GM13977 (cell line): Measurements from ENCODE around the gene ARAP1.

ENCODE experiments used
- DNase-seq: peaks from one replicate; pipeline ENCODE4 v3.0.0; 2012; ENCODE audit warnings: low spot score
- CTCF ChIP-seq: IDR thresholded peaks from 2 replicates; pipeline ENCODE4 v1.5.1; 2012; ENCODE audit warnings: mild to moderate bottlenecking, control low read depth; ENCODE audit not compliant: insufficient read depth; ENCODE audit errors: extremely low read depth, missing control alignments
- in situ Hi-C: fragments of 300-500 bp; cut with MboI; formaldehyde crosslinking; loops from one replicate; pipeline ENCODE4 v1.12.0; 2022; ENCODE audit warnings: low sequenced_read_pairs, low pct_unique_long_range_greater_than_20kb, mixed read lengths, inconsistent platforms; ENCODE audit not compliant: unreplicated experiment

ARAP1 gene

GRCh38 chr11:72724021-72724551, 28.1 kb downstream of the ARAP1 start:
- in situ Hi-C loops = loop anchor here (25.0 kb wide), 1 partner anchor 463 kb away; no protein-coding TSS in a partner anchor
- no peak for TF ChIP-seq CTCF
- DNase-seq = no peak

DNA sequence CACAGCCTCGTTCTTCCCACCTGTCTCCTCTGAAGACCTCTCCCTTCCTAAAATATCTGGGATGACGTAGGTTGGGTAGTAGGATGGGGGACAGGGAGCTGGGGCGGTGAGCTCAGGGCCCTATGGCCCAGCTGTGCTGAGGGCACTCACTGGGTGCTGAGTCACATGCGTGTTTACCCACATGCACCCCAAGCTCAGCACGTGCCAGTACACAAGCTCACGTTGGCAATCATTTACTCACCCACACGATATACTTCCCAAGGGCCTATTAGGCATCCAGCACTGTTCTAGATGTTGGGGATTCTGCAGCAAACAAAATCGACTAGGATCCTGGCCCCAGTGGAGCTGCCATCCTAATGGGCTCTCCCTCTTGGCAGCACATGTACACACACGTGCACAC, 28.7 kb downstream of the ARAP1 start:
- DNase-seq = no peak
- in situ Hi-C loops = loop anchor here (25.0 kb wide), 1 partner anchor 464 kb away; no protein-coding TSS in a partner anchor

GRCh38 chr11:72722050-72722748, 30.0 kb downstream of the ARAP1 start:
- DNase-seq = peak; percentile 94
- in situ Hi-C loops = loop anchor here (25.0 kb wide), 1 partner anchor 465 kb away; no protein-coding TSS in a partner anchor
- no peak for TF ChIP-seq CTCF

More for the DNA sequence above, 28.7 kb downstream of the ARAP1 start:
- no peak for TF ChIP-seq CTCF

DNA sequence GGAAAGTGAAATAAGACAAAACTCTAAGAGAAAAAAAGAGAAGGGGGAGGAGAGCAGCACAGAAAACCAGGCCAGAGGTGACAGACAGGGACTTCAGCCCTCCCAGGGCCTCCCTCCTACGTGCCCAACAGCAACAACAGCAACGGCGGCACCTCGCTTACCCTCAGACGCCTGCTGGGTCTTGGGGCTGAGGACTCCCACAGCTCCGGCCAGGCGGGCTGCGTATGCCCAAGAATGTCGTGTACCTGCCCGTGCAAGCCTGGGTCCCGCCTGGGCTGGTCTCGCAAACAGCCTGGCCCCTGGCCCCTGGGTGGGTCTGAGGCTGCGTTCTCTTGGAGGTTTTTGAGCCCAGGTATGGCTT, 30.5 kb downstream of the ARAP1 start:
- in situ Hi-C loops = loop anchor here (25.0 kb wide), 1 partner anchor 466 kb away; no protein-coding TSS in a partner anchor
- DNase-seq = no peak
- no peak for TF ChIP-seq CTCF

DNA sequence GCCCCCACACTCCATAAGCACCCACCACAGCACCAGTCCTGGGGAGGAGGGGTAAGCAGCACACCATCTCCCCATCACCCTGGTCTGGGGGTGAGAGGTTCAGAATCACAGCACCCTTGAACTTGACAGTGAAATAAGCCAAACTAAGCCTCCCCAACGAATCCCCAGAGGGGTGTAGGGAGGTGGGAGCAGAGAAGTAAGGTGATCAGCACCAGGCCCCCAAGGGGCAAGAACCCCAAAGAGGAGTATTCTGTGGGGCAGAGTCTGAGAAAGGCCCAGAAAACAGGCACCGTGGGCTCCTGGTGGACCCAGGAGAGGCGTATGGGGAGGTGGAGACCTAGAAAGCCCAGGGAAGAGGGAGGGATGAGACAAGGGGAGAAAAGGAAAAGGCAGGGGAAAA, 30.9 kb downstream of the ARAP1 start:
- in situ Hi-C loops = loop anchor here (25.0 kb wide), 1 partner anchor 466 kb away; no protein-coding TSS in a partner anchor
- DNase-seq = no peak
- TF ChIP-seq CTCF = no peak

- in situ Hi-C loops = loop anchor here (25.0 kb wide), 1 partner anchor 467 kb away; no protein-coding TSS in a partner anchor
- no peak for TF ChIP-seq CTCF
- DNase-seq = no peak
Observed at GRCh38 chr11:72720784-72721183, 31.4 kb downstream of the ARAP1 start.
